HG03432 (cell line): ENCODE results near the gene DGCR2.
"Not testable (repeated sequence)": the region's sequence is repeated elsewhere in the genome, so short reads cannot be mapped to it uniquely, and the experiment has no call there.

Source experiments
- ATAC-seq: cut with Tn5 transposase; IDR thresholded peaks from one replicate; pipeline ENCODE4 v1.9.1; 2021; ENCODE audit warnings: mild to moderate bottlenecking, moderate library complexity; ENCODE audit not compliant: unreplicated experiment

DGCR2 gene

DNA sequence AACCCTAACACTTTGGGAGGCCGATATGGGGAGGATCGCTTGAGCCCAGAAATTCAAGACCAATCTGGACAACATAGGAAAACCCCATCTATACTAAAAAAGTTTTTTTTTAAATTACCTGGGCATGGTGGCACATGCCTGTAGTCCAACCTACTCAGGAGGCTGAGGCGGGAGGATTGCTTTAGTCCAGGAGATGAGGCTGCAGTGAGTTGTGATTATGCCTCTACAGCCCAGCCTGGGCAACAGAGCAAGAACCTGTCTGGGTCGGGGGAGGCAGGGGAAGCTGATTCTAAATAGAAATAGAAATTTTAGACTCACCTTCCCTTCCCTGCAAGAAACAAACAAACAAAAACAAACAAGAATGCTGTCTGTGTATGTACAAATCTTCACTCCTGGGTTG is 133.3 kb downstream of the DGCR2 start:
- ATAC-seq = no peak

DNA sequence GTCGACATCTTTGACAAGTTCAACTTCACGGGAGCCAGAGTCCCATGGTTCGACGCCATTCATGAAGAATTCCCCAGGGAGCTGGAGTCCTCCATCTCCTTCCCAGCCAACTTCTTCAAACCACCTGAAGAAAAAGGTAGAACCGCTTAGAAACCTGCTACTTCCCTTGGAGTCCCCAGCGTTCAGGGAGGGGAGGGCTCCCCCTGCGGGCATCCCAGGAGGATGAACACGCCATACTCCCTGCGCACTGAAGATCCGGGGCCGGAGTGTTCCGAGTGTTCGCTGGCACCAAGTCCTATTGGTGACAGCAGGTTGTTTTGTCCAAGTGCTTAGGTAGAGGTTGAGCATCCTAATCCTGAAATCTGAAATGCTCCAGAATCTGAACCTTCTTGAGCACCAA is 134.4 kb downstream of the DGCR2 start:
- no peak for ATAC-seq

DNA sequence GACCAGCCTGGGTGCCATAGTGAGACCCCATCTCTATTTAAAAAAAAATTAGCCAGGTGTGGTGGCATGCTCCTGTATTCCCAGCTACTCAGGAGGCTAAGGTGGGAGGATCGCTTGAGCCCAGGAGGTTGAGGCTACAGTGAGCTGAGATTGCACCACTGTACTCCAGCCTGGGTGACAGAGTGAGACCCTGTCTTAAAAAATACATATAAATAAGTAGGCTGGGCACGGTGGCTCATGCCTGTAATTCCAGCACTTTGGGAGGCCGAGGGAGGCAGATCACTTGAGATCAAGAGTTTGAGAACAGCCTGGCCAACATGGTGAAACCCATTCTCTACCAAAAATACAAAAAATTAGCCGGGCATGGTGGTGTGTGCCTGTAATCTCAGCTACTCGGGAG is 135.1 kb downstream of the DGCR2 start:
- ATAC-seq = not testable (repeated sequence)
